Stimulated activated CD8-positive, alpha-beta memory T cell treated with anti-CD3 and anti-CD28 coated beads, Interleukin-4, amount 100 ng/mL, for 48 hours (primary cell): ENCODE results near the gene C9orf50.

Source experiments
- DNase-seq: peaks from one replicate; pipeline ENCODE4 v3.0.0-alpha.2; 2020

C9orf50 gene

GRCh38 chr9:129568560-129569501, 52.1 kb downstream of the C9orf50 start:
- DNase-seq = no peak

- no peak for DNase-seq
Measured at GRCh38 chr9:129567842-129568559, 52.9 kb downstream of the C9orf50 start.

GRCh38 chr9:129567329-129567728, 53.6 kb downstream of the C9orf50 start:
- no peak for DNase-seq

GRCh38 chr9:129566563-129567266, 54.2 kb downstream of the C9orf50 start:
- DNase-seq = no peak

GRCh38 chr9:129562917-129563316, 58.0 kb downstream of the C9orf50 start:
- no peak for DNase-seq

GRCh38 chr9:129562514-129562913, 58.4 kb downstream of the C9orf50 start:
- DNase-seq = no peak
